Ovary (tissue), 9 donors: ENCODE data around the gene USP48. TPM values are rescaled to one million over a fixed set of nuclear protein-coding genes. Genes with fewer than 3 reads are reported as not detected.

Experiments used
- DNase-seq, 5 donors: peaks; one replicate each; pipeline ENCODE4 v3.0.0-alpha.2; 2019 to 2020
- H3K27ac ChIP-seq, 2 donors: fragments of 200-600 bp; one replicate each; pipeline versions ENCODE4 v1.5.1 to v1.8.0; 2019 to 2022
- H3K27me3 ChIP-seq: fragments of 200-600 bp; one replicate; pipeline ENCODE4 v1.8.0; 2022
- H3K36me3 ChIP-seq: fragments of 200-600 bp; sonication (generic); one replicate; pipeline ENCODE4 v1.5.1; 2019
- H3K4me1 ChIP-seq: one replicate; pipeline ENCODE4 v1.8.1; 2013; ENCODE audit warnings: mild to moderate bottlenecking, moderate library complexity; ENCODE audit not compliant: insufficient read depth
- H3K4me3 ChIP-seq: fragments of 200-600 bp; sonication (generic); one replicate; pipeline ENCODE4 v1.5.1; 2017
- H3K9me3 ChIP-seq, 2 donors: fragments of 200-600 bp in 1 of 2; sonication (generic) in 1 of 2; one replicate each; pipeline versions ENCODE4 v1.5.1 to v1.8.1; 2013 to 2019; ENCODE audit warnings: mild to moderate bottlenecking in 1 of 2, moderate library complexity in 1 of 2
- EP300 ChIP-seq: sonication (generic); formaldehyde crosslinking; IDR thresholded peaks from one replicate; pipeline ENCODE4 v1.6.1; 2017; ENCODE audit warnings: antibody characterized with exemption
- POLR2A ChIP-seq: fragments of 450-650 bp; IDR thresholded peaks from one replicate; pipeline ENCODE4 v1.6.1; 2017; ENCODE audit warnings: antibody characterized with exemption, mild to moderate bottlenecking, moderate library complexity
- WGBS, 3 donors: extraction: QIAGEN DNeasy Blood & Tissue Kit in 1 of 3; methylation state at CpG; one replicate each; pipeline versions ENCODE4 v1.1.5 to v1.1.7; 2013 to 2017; 5-methylcytosine and 5-hydroxymethylcytosine counted together
- intact Hi-C, 4 donors: fragments of 100-400 bp; cut with DNase I; formaldehyde crosslinking; loops; one replicate each; pipeline versions ENCODE4 v1.11.0 to v1.15.1; 2022 to 2023
- polyA plus RNA-seq, 2 donors: library from polyadenylated mRNA; stranded (reverse); fragments of 200-250 nt in 1 of 2; fragments of 350-450 nt in 1 of 2; fragmentation: Illumina TruSeq in 1 of 2; extraction: RNeasy Lipid Tissue Mini Kit (QIAGEN cat#74804) in 1 of 2; gene quantifications; one replicate each; pipeline ENCODE4 v1.2.3, GENCODE V29; 2013 to 2014
- total RNA-seq, 7 donors: library from RNA; depleted of rRNA in 2 of 7; stranded (reverse); fragments of >200 nt in 2 of 7; fragmentation: NEBNext Ultra II Directional in 3 of 7; extraction: Animal tissue kit (Norgen Biotek cat#: 25700) in 3 of 7; gene quantifications; one replicate each; pipeline versions ENCODE4 v1.1.0 to v1.2.4, GENCODE V29; 2016 to 2023
- TF ChIP-seq, protein P1 (sequence below), 3 donors: fragments of 450-650 bp in 2 of 3; fragments of 200-600 bp in 1 of 3; IDR thresholded peaks; one replicate each; pipeline versions ENCODE4 v1.5.1 to v1.8.0; 2016 to 2022; ENCODE audit warnings: antibody characterized with exemption in 3 of 3, mild to moderate bottlenecking in 1 of 3
- donor health status: DM: no; HTN: no; CAD: no; lungs with moderate emphysema.
- donor health status: DM: no; HTN: no; CAD: no.
- donor health status: Bipolar disorder and iron deficiency.
- donor health status: DM: yes; HTN: yes; CAD: no.
- donor health status: DM: no; HTN: no; CAD: no.
- donor health status: DM: yes; HTN: yes; CAD: no.

The USP48 gene
- total and polyA plus RNA-seq, 9 donors, result 25.2 to 87.1 (median 60.6) TPM

DNA sequence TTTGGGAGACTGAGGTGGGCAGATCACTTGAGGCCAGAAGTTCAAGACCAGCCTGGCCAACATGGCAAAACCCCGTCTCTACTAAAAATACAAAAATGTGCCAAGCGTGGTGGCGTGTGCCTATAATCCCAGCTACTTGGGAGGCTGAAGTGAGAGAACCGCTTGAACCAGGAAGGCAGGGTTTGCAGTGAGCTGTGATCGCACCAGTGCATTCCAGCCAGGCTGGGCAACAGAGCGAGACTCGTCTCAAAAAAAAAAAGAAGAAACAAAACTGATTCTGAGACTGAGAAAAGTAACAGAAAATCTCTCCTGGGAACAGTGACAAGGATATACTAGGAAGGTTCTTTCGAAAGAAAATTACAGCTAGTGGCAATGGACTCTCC, 20.9 kb downstream of the USP48 start:
- intact Hi-C loops, result no loop called here
- Histone ChIP-seq H3K4me3 (no peak overlapping the region), H3K9me3 (no peaks in the 10 kb centered on the region), H3K27ac (no peak overlapping the region), H3K27me3 (no peaks in the 10 kb centered on the region), H3K36me3 (no peaks in the 10 kb centered on the region), H3K4me1 (peaks cover 21% of the 10 kb centered on the region)
- DNase-seq, result no peak
- TF ChIP-seq POLR2A (no peak), EP300 (no peak)
- TF ChIP-seq, protein P1, sequence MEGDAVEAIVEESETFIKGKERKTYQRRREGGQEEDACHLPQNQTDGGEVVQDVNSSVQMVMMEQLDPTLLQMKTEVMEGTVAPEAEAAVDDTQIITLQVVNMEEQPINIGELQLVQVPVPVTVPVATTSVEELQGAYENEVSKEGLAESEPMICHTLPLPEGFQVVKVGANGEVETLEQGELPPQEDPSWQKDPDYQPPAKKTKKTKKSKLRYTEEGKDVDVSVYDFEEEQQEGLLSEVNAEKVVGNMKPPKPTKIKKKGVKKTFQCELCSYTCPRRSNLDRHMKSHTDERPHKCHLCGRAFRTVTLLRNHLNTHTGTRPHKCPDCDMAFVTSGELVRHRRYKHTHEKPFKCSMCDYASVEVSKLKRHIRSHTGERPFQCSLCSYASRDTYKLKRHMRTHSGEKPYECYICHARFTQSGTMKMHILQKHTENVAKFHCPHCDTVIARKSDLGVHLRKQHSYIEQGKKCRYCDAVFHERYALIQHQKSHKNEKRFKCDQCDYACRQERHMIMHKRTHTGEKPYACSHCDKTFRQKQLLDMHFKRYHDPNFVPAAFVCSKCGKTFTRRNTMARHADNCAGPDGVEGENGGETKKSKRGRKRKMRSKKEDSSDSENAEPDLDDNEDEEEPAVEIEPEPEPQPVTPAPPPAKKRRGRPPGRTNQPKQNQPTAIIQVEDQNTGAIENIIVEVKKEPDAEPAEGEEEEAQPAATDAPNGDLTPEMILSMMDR (IDR thresholded peaks at IDR 0.05), result no peak
- WGBS, 3 donors, result 92 to 95% (median 92%) methylated on average over 8 of the region's 8 CpGs

DNA sequence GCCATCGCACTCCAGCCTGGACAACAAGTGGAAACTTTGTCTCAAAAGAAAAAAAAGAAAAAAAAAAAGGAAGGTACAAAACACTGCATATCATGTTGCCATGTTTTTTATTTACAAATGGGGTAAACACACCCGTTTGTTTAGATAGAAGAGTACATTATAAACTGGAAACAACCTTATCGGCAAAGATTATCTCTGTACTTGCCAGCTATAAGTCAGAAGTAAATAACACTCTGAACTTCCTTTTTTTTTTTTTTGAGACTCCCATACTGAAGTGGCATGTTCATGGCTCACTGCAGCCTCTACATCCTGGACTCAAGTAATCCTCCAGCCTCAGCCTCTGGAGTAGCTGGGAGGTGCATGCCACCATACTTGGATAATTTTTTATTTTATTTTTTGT, 21.9 kb downstream of the USP48 start:
- 64 to 75% (median 71%) methylated on average over 3 of the region's 3 CpGs for WGBS, 3 donors
- TF ChIP-seq, protein P1 (IDR thresholded peaks at IDR 0.05), result no peak
- no peak for TF ChIP-seq POLR2A
- no peak for TF ChIP-seq EP300
- intact Hi-C loops, result no loop called here

DNA sequence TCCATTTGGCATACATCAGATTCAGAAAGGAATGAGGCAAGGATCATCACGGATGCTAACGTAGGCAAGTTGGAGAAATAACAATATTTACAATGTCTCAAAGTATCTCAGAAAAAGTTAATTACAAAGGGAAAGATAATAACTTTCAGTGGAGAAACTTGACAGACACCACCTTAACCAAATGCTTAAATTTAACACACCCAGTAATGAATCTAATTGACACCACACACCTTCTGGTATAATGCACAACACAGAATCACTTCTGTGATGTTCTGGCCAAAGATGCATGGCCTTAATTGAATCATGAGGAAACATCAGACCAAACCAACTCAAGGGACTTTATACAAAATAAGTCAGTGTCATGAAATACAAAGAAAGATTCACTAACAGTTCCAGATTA, 23.1 kb downstream of the USP48 start:
- intact Hi-C loops, result no loop called here
- H3K4me3 ChIP-seq, result no peak overlapping the region
- no peaks in the 10 kb centered on the region for H3K9me3 ChIP-seq
- DNase-seq, result no peak
- WGBS, 3 donors, result 25 to 44% (median 42%) methylated on average over 2 of the region's 2 CpGs
- H3K4me1 ChIP-seq, result peaks cover 17% of the 10 kb centered on the region
- H3K36me3 ChIP-seq, result no peaks in the 10 kb centered on the region
- H3K27ac ChIP-seq, result no peak overlapping the region
- no peaks in the 10 kb centered on the region for H3K27me3 ChIP-seq
- TF ChIP-seq POLR2A (no peak), EP300 (no peak)
- TF ChIP-seq, protein P1 (IDR thresholded peaks at IDR 0.05), result no peak

More for the DNA sequence above, 21.9 kb downstream of the USP48 start:
- Histone ChIP-seq H3K4me1 (peaks cover 21% of the 10 kb centered on the region), H3K27ac (no peak overlapping the region), H3K36me3 (no peaks in the 10 kb centered on the region), H3K27me3 (no peaks in the 10 kb centered on the region), H3K9me3 (no peaks in the 10 kb centered on the region), H3K4me3 (no peak overlapping the region)
- DNase-seq, result no peak

DNA sequence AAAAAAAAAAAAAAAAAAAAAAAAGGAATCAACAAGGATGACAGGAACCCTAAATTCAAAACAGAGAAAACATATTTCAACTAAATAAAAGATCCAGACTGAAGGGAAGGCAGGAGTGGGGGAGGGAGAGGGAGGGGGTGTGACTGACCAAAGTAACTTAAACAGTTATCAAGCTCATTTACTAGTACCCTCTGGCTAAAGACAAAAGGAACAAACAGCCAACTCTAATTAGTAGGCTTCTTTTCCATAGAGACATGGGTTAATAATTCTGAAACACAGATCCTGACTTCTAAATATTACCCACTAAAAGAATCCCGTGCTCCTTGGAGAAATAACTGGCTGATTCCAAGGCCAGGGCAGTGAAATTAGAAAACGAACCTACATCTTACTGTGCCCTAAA, 23.8 kb downstream of the USP48 start:
- Histone ChIP-seq H3K36me3 (no peaks in the 10 kb centered on the region), H3K4me1 (peaks cover 11% of the 10 kb centered on the region), H3K27me3 (no peaks in the 10 kb centered on the region), H3K27ac (no peak overlapping the region), H3K9me3 (no peaks in the 10 kb centered on the region), H3K4me3 (no peak overlapping the region)
- intact Hi-C loops, result no loop called here
- TF ChIP-seq EP300 (no peak), POLR2A (no peak)
- TF ChIP-seq, protein P1 (IDR thresholded peaks at IDR 0.05), result no peak
- no peak for DNase-seq
- 8 to 14% (median 9%) methylated on average over 2 of the region's 2 CpGs for WGBS, 3 donors
